Mucosa of stomach (tissue), 1 donor: Measurements from ENCODE around the gene ADCYAP1.

ENCODE experiments used
- H3K27me3 ChIP-seq: one replicate; pipeline ENCODE4 v1.7.0; 2013; ENCODE audit warnings: mild to moderate bottlenecking, low read length; ENCODE audit not compliant: control insufficient read depth, insufficient read depth
- H3K36me3 ChIP-seq: one replicate; pipeline ENCODE4 v1.7.0; 2013; ENCODE audit warnings: low read length; ENCODE audit not compliant: control insufficient read depth, insufficient read depth
- H3K4me1 ChIP-seq: one replicate; pipeline ENCODE4 v1.7.0; 2013; ENCODE audit warnings: mild to moderate bottlenecking, low read length; ENCODE audit not compliant: control insufficient read depth, insufficient read depth
- H3K4me3 ChIP-seq: one replicate; pipeline ENCODE4 v1.7.0; 2013; ENCODE audit warnings: low read length
- H3K9ac ChIP-seq: one replicate; pipeline ENCODE4 v1.7.0; 2013; ENCODE audit warnings: mild to moderate bottlenecking, low read length, moderate library complexity
- H3K9me3 ChIP-seq: one replicate; pipeline ENCODE4 v1.7.0; 2013; ENCODE audit warnings: mild to moderate bottlenecking, low read length, moderate library complexity; ENCODE audit not compliant: control insufficient read depth
- donor health status: Pancreatic carcinoma.

The ADCYAP1 gene

GRCh38 chr18:903701-904100 lies 970 bp upstream of the ADCYAP1 start:
- H3K27me3 ChIP-seq, result peaks cover 70% of the 10 kb centered on the region
- H3K4me3 ChIP-seq, result no peak overlapping the region
- H3K9ac ChIP-seq, result no peak overlapping the region

GRCh38 chr18:905307-905947 lies 756 bp downstream of the ADCYAP1 start:
- Histone ChIP-seq H3K9me3 (no peaks in the 10 kb centered on the region), H3K36me3 (no peaks in the 10 kb centered on the region), H3K27me3 (peaks cover 85% of the 10 kb centered on the region), H3K9ac (no peak overlapping the region), H3K4me3 (no peak overlapping the region), H3K4me1 (peaks cover 9% of the 10 kb centered on the region)

More at GRCh38 chr18:903701-904100, 970 bp upstream of the ADCYAP1 start:
- H3K36me3 ChIP-seq, result no peaks in the 10 kb centered on the region
- no peaks in the 10 kb centered on the region for H3K9me3 ChIP-seq
- peaks cover 9% of the 10 kb centered on the region for H3K4me1 ChIP-seq

GRCh38 chr18:905948-906415 lies 1.3 kb downstream of the ADCYAP1 start:
- H3K9ac ChIP-seq, result no peak overlapping the region
- peaks cover 9% of the 10 kb centered on the region for H3K4me1 ChIP-seq
- H3K4me3 ChIP-seq, result no peak overlapping the region
- no peaks in the 10 kb centered on the region for H3K36me3 ChIP-seq
- no peaks in the 10 kb centered on the region for H3K9me3 ChIP-seq
- peaks cover 90% of the 10 kb centered on the region for H3K27me3 ChIP-seq

- Histone ChIP-seq H3K27me3 (peaks cover 93% of the 10 kb centered on the region), H3K9me3 (no peaks in the 10 kb centered on the region), H3K36me3 (no peaks in the 10 kb centered on the region), H3K4me1 (peaks cover 9% of the 10 kb centered on the region), H3K9ac (no peak overlapping the region), H3K4me3 (no peak overlapping the region)
Measured at GRCh38 chr18:906416-907114, 1.9 kb downstream of the ADCYAP1 start.

- H3K4me3 ChIP-seq, result no peak overlapping the region
- H3K27me3 ChIP-seq, result peaks cover 89% of the 10 kb centered on the region
- H3K9me3 ChIP-seq, result no peaks in the 10 kb centered on the region
- H3K36me3 ChIP-seq, result no peaks in the 10 kb centered on the region
- H3K9ac ChIP-seq, result no peak overlapping the region
- peaks cover 9% of the 10 kb centered on the region for H3K4me1 ChIP-seq
Measured at GRCh38 chr18:907115-907884, 2.6 kb downstream of the ADCYAP1 start.

GRCh38 chr18:907885-908757 lies 3.5 kb downstream of the ADCYAP1 start:
- Histone ChIP-seq H3K4me1 (peaks cover 9% of the 10 kb centered on the region), H3K4me3 (no peak overlapping the region), H3K27me3 (peaks cover 82% of the 10 kb centered on the region)

GRCh38 chr18:908758-909724 lies 4.4 kb downstream of the ADCYAP1 start:
- Histone ChIP-seq H3K9me3 (no peaks in the 10 kb centered on the region), H3K9ac (no peak overlapping the region), H3K4me1 (peaks cover 9% of the 10 kb centered on the region)

More at GRCh38 chr18:907885-908757, 3.5 kb downstream of the ADCYAP1 start:
- Histone ChIP-seq H3K9me3 (no peaks in the 10 kb centered on the region), H3K36me3 (no peaks in the 10 kb centered on the region), H3K9ac (no peak overlapping the region)

GRCh38 chr18:910247-910646 lies 5.6 kb downstream of the ADCYAP1 start:
- Histone ChIP-seq H3K36me3 (no peaks in the 10 kb centered on the region), H3K9me3 (no peaks in the 10 kb centered on the region), H3K27me3 (peaks cover 61% of the 10 kb centered on the region), H3K4me1 (peaks cover 9% of the 10 kb centered on the region), H3K9ac (no peak overlapping the region), H3K4me3 (no peak overlapping the region)

More at GRCh38 chr18:908758-909724, 4.4 kb downstream of the ADCYAP1 start:
- H3K4me3 ChIP-seq, result no peak overlapping the region
- H3K36me3 ChIP-seq, result no peaks in the 10 kb centered on the region
- H3K27me3 ChIP-seq, result peaks cover 73% of the 10 kb centered on the region

GRCh38 chr18:911025-911424 lies 6.4 kb downstream of the ADCYAP1 start:
- Histone ChIP-seq H3K9me3 (no peaks in the 10 kb centered on the region), H3K27me3 (peaks cover 53% of the 10 kb centered on the region), H3K9ac (no peak overlapping the region), H3K36me3 (no peaks in the 10 kb centered on the region), H3K4me1 (peaks cover 9% of the 10 kb centered on the region), H3K4me3 (no peak overlapping the region)

- peaks cover 9% of the 10 kb centered on the region for H3K4me1 ChIP-seq
- no peak overlapping the region for H3K4me3 ChIP-seq
- peaks cover 49% of the 10 kb centered on the region for H3K27me3 ChIP-seq
- H3K36me3 ChIP-seq, result no peaks in the 10 kb centered on the region
- no peaks in the 10 kb centered on the region for H3K9me3 ChIP-seq
- H3K9ac ChIP-seq, result no peak overlapping the region
Measured at GRCh38 chr18:911486-911885, 6.8 kb downstream of the ADCYAP1 start.
